ENCODE data around the gene ZNF580. TPM values are rescaled to one million over a fixed set of nuclear protein-coding genes. Genes with fewer than 3 reads are reported as not detected.

The ZNF580 gene
- total and polyA plus RNA-seq, 2 of the 8 experiments (the other 6 are each of a cell fraction or from before 2014, with no cell fraction given) = 12.0 to 24.6 TPM

- Histone ChIP-seq H3K79me1 (ENCODE audit: low read depth, low read length) (peaks cover 2% of the 10 kb centered on the region; the same call in 1 of the 2 replicates), H3K56ac (replicated peaks; ENCODE audit: insufficient read length, low read depth, low read length) (peak overlapping the region; percentile 69), H2BK5ac (ENCODE audit: low read depth, low read length) (peak overlapping the region; percentile 100), H4K91ac (replicated peaks; ENCODE audit: insufficient read length, low read length) (peak overlapping the region; percentile 81), H3K23me2 (ENCODE audit: low read depth, low read length) (peaks cover 13% of the 10 kb centered on the region), H2BK20ac (ENCODE audit: low read length) (no peak overlapping the region), H4K5ac (ENCODE audit: insufficient read length, low read depth, low read length) (peak overlapping the region; percentile 68), H3K27ac (ENCODE audit: low read depth, low read length) (peak overlapping the region; percentile 98), H3K14ac (ENCODE audit: insufficient read length) (no peak overlapping the region), H3K4me3 (ENCODE audit: extremely low read depth in 1 of 4, insufficient read depth in 2 of 4, low read depth in 3 of 4, low read length in 4 of 4) (peak overlapping the region; percentile 77 to 91 (median 82)), H3K27me3 (replicated peaks in 1 of 4; ENCODE audit: control insufficient read depth in 3 of 4, extremely low read depth in 1 of 4, insufficient read depth in 3 of 4, low read length in 3 of 4) (no peaks in the 10 kb centered on the region), H3K23ac (ENCODE audit: insufficient read length) (no peak overlapping the region), H3K4me2 (ENCODE audit: insufficient read depth in 1 of 2, low read depth in 2 of 2, low read length in 2 of 2) (peak overlapping the region; percentile 78 to 94), H3K4me1 (replicated peaks in 1 of 4; ENCODE audit: control insufficient read depth in 3 of 4, insufficient read depth in 4 of 4, low read length in 3 of 4) (peaks cover 3 to 18% (median 10%) of the 10 kb centered on the region in 4 experiments; a peak in 6 of 7 replicates), H2BK12ac (ENCODE audit: low read depth, low read length) (peak overlapping the region; percentile 98), H3K9ac (replicated peaks in 1 of 4; ENCODE audit: extremely low read depth in 1 of 4, low read depth in 3 of 4, low read length in 3 of 4) (peak overlapping the region in 3 of 4 experiments; percentile 92 to 98 (median 98); a peak in 6 of 7 replicates), H2AK5ac (ENCODE audit: low read depth, low read length) (no peak overlapping the region), H2BK120ac (replicated peaks; ENCODE audit: low read depth, low read length) (peak overlapping the region; percentile 11), H4K20me1 (replicated peaks in 1 of 2; ENCODE audit: control insufficient read depth in 1 of 2, insufficient read depth in 2 of 2, low read length in 2 of 2) (peaks cover 15 to 18% of the 10 kb centered on the region in 2 experiments), H3K79me2 (ENCODE audit: control insufficient read depth in 1 of 2, insufficient read depth in 2 of 2, low read length in 2 of 2) (peaks cover 38 to 41% of the 10 kb centered on the region in 2 experiments), H3K36me3 (ENCODE audit: control insufficient read depth in 2 of 4, insufficient read depth in 4 of 4, low read length in 3 of 4) (peaks cover 0 to 4% (median 2%) of the 10 kb centered on the region in 4 experiments; a peak in 1 of 8 replicates), H3K4ac (replicated peaks; ENCODE audit: insufficient read length, low read depth, low read length) (no peak overlapping the region), H3K9me3 (ENCODE audit: insufficient read depth in 2 of 2, low read depth in 1 of 2, low read length in 1 of 2) (no peaks in the 10 kb centered on the region), H4K8ac (ENCODE audit: extremely low read depth, insufficient read depth, low read length) (peak overlapping the region; percentile 91; the same call in 1 of the 2 replicates), H3K18ac (ENCODE audit: extremely low read depth, low read length) (peak overlapping the region; percentile 100), H2BK15ac (ENCODE audit: low read length) (no peak overlapping the region), H2AFZ (ENCODE audit: low read length) (peak overlapping the region; percentile 99)
- CTCF ChIA-PET (ENCODE audit: partially characterized antibody) = interaction anchor here (0.6 to 1.0 kb wide), 16 partner anchors 14 to 653 kb away, joined by 3 to 10 read pairs (median 3); no protein-coding TSS in a partner anchor
- 2% methylated on average over 47 of the region's 52 CpGs; no CpG with 5 or more reads in 1 of the 2 experiments for WGBS, 2 experiments (ENCODE audit: extremely low coverage in 1 of 2, insufficient coverage in 1 of 2, insufficient read length in 1 of 2, insufficient replicate concordance in 2 of 2, low coverage in 1 of 2, low lambda C conversion rate in 2 of 2, missing lambda C conversion rate in 1 of 2)
- FAIRE-seq (peak; percentile 93), DNase-seq (ENCODE audit: low read depth in 1 of 2, low spot score in 2 of 2) (peak; percentile 98 to 100)
- POLR2A ChIA-PET (ENCODE audit: partially characterized antibody) = interaction anchor here (0.6 to 1.6 kb wide), 18 partner anchors 9 to 514 kb away, joined by 3 to 13 read pairs (median 5); partner anchors contain the start of genes EPN1, FIZ1, TMEM238 and ZNF524
- no peak for TF ChIP-seq CBX5 (IDR thresholded peaks at IDR 0.05; ENCODE audit: low read depth, low read length)
- no peak for TF ChIP-seq EP300 (IDR thresholded peaks at IDR 0.05; ENCODE audit: borderline replicate concordance in 1 of 2, low read depth in 2 of 2, low read length in 2 of 2)
- TF ChIP-seq TBP (IDR thresholded peaks at IDR 0.05; ENCODE audit: low read depth, low read length) = no peak
- TF ChIP-seq EGR1 (IDR thresholded peaks at IDR 0.05; ENCODE audit: borderline replicate concordance, low read depth, low read length) = no peak
- TF ChIP-seq CTBP2 (IDR thresholded peaks at IDR 0.05; ENCODE audit: borderline replicate concordance, insufficient read depth, insufficient read length, low read length) = no peak
- TF ChIP-seq SP1 (IDR thresholded peaks at IDR 0.05; ENCODE audit: low read depth, low read length) = 0 out of 2 replicates have a peak, but pooled peaks have one; percentile 18
- TF ChIP-seq FOSL1 (IDR thresholded peaks at IDR 0.05; ENCODE audit: insufficient read depth, low read depth, low read length) = no peak
- TF ChIP-seq SP4 (IDR thresholded peaks at IDR 0.05; ENCODE audit: low read length) = peak; percentile 91; the same call in 1 of the 2 replicates
- peak; percentile 8 for TF ChIP-seq KDM4A (IDR thresholded peaks at IDR 0.05; ENCODE audit: low read depth, low read length, severe bottlenecking)
- TF ChIP-seq USF2 (IDR thresholded peaks at IDR 0.05; ENCODE audit: low read length) = no peak
Measured at GRCh38 chr19:55654323-55654867, 13.6 kb downstream of the ZNF580 start.

Measured in H1 (cell line).